ENCODE results near the gene PAXX.

Gene PAXX, protein sequence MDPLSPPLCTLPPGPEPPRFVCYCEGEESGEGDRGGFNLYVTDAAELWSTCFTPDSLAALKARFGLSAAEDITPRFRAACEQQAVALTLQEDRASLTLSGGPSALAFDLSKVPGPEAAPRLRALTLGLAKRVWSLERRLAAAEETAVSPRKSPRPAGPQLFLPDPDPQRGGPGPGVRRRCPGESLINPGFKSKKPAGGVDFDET

DNA sequence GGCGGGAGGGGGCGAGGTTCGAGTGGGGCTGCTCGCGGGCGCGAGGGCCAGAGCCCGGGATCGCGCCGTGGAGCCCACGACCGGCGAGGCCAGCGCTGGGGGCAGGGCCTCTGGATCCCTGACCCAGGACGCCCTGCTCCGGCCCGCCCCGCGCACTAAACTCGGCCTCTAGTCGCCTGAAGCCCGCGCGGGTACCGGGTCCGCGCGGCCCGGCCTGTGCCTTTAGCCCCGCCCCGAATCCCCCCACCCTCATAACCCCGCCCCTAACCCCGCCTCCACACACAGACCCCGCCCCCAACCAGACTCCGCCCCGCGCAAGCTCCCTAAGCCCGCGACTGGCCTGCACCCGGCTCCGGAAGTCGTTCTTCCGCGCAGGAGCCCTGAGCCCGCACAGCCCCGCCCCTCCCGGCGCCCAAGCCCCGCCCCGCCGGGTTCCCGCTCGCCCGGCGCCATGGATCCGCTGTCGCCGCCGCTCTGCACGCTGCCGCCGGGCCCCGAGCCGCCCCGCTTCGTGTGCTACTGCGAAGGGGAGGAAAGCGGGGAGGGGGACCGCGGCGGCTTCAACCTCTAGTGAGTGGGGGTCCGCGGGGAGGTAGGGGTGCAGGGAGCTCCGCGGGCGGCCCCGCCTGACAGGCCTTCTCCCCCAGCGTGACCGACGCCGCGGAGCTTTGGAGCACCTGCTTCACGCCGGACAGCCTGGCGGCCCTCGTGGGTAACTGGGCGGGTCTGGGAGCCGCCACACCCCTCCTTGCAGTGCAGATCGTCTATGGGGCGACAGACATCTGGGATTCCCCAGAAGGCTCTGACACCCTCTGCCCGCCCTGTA, at the start of gene PAXX:
Gene PAXX (plus strand): TSS at position 430 of the 826 bp plus-strand sequence. CDS start 22 bp downstream, at position 452.
- DNase-seq (ENCODE audit: low read depth in 2 of 2) = peak; percentile 94 to 95

DNA sequence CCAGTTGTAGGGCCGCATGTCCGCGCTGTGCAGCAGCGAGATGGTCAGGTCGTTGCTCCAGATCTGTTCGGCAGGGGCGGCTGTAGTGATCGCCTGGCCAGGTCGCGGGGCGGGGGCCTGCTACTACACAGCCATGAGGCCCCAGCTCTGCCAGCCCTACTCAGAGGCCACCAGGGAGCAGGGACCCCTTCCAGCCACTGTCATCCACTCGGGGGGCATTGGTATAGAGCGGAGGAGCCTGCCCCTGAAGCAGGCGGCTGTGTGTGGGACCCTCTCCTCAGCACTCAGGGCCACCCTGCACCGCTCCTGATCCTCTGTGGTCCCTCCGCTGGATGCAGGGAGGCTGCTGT, 49.4 kb upstream of the PAXX start:
- DNase-seq (ENCODE audit: low read depth in 2 of 2) = no peak

DNA sequence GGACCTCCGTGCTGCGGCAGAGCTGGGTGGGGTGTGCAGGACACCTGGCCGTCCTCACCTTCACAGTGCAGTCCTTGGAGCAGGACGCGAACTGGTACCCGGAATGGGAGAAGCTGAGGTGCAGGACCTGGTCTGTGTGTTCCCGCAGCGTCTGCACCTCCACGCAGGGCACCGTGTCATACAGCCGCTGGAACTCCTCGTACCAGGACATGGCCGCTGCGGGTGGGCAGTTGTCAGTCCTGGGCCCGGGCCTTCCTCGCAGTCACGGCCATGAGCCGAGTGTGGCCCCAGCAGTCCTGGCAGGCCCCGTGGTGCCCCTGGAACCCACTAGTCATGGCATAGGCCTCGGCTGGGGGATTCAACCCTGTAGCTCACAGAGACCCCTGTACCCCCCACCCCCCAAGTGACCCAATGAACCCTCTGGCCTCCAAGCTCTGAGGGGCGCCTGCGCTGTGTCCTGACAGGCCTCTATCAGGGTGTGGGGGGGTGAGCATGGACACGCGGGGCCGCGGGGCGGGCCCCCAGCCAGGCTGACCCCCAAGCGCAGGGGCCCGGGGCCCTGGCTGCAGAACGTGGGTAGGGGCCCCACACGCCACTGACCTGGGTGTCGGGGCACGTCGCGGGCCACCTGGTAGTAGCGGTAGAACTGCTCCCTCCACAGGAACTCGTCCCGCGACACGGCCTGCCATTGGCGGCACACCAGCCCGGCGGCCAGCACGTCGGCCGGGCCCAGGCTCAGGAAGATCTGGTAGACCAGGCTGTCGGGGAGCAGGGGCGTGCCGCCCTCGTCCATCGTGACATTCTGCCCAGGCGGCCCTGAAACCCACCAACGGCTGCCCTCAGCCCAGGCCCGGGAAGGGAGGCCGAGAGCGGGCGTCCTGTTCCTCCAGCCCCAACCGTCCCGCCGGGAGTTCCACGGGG, 48.7 kb upstream of the PAXX start:
- DNase-seq (ENCODE audit: low read depth in 2 of 2) = no peak

DNA sequence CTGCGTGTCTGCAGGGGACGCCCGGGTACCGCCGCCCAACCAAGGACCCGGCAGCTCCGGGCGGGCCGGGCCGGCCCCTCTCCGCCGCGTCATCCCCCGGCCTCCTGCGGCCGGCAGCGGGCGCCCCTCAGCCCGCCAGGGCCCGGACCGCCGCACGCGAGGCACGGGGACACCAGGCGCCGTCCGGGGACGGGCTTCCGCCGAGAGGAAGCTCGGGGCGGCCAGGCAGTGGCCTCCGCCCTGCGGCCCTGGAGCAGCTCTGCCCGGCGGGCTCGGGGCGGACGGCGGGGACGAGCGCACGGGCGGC, 48.1 kb upstream of the PAXX start:
- DNase-seq (ENCODE audit: low read depth in 2 of 2) = no peak

- peak; percentile 88 to 89 for DNase-seq (ENCODE audit: low read depth in 2 of 2)
Measured at GRCh38 chr9:136944519-136945332, 47.5 kb upstream of the PAXX start, which contains the start of the genes C8G and FBXW5. Gene C8G (plus strand): TSS chr9:136945243. CDS start chr9:136945321, 78 bp downstream. Gene FBXW5 (minus strand): TSS chr9:136944738. CDS start chr9:136944083, 655 bp downstream.

DNA sequence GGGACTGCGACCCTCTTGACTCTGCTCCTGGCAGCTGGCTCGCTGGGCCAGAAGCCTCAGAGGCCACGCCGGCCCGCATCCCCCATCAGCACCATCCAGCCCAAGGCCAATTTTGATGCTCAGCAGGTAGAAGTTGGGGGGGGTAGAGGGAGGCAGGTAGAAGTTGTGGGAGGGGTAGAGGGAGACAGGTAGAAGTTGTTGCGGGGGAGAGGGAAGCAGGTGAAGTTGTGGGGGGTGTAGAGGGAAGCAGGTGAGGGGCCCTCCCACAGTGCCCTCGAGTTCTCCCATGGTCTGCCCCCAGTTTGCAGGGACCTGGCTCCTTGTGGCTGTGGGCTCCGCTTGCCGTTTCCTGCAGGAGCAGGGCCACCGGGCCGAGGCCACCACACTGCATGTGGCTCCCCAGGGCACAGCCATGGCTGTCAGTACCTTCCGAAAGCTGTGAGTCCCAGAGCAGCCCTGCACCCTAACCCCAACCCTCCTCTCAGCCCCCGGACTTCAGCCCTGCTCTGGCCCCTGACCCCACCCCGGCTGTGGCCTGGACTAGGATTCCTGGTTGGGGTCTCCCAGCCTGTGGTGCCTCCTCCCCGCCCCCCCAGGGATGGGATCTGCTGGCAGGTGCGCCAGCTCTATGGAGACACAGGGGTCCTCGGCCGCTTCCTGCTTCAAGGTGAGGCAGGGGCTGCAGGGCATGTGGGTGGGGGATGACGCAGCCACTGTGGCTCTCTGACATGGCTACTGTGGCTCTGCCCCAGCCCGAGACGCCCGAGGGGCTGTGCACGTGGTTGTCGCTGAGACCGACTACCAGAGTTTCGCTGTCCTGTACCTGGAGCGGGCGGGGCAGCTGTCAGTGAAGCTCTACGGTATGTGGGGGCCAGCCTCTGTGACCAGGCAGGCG, 46.6 kb upstream of the PAXX start:
- no peak for DNase-seq (ENCODE audit: low read depth in 2 of 2)

- no peak for DNase-seq (ENCODE audit: low read depth in 2 of 2)
Measured at GRCh38 chr9:136946228-136947027, 45.8 kb upstream of the PAXX start.

DNA sequence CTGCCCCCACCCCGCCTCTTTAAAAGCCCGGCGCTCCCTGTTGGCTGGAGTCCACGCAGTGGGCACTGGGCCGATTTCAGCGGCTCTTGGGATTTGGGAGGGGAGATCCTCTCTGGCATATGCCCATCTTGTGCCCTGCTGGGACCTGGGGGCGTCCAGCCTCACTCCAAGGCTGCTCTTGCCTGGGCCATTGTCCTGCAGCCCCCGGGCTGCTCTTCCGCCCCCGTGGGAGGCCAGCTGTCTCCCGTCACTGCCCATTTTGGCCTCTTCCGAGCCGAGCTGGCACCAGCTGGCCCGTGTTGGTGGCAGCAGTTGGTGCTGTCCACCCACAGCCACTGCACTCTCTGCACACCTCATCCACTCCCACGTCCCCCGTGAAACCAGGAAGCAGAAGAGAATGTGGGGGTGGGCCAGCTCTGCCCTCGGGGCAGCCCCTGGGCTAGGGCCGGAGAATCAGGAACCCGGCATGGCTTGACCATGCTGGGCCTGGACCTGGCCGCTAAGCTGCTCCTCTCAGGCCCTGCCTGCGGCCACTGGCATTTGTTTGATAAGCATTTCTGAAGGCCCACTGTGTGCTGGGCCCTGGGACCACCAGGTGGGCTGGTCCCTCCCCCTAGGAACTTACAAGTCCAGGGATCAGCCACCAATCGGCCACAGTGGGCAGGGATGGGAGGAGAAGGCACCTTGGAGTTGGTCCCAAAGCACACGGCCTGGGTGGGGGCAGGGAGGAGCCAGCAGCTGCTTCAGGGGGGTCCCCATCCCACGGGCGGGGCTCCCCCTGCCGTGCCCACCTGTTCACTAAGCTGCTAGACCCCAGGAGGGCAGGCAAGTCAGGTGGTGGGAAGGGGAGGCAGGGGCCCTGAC, 45.0 kb upstream of the PAXX start:
- no peak for DNase-seq (ENCODE audit: low read depth in 2 of 2)

GRCh38 chr9:136947955-136948510, 44.2 kb upstream of the PAXX start:
- DNase-seq (ENCODE audit: low read depth in 2 of 2) = no peak

GRCh38 chr9:136949239-136949816, 42.9 kb upstream of the PAXX start:
- DNase-seq (ENCODE audit: low read depth in 2 of 2) = no peak

- peak; percentile 94 to 95 for DNase-seq (ENCODE audit: low read depth in 2 of 2)
Measured at GRCh38 chr9:136949817-136950655, 42.2 kb upstream of the PAXX start.

GRCh38 chr9:136950656-136951276, 41.5 kb upstream of the PAXX start:
- no peak for DNase-seq (ENCODE audit: low read depth in 2 of 2)

DNA sequence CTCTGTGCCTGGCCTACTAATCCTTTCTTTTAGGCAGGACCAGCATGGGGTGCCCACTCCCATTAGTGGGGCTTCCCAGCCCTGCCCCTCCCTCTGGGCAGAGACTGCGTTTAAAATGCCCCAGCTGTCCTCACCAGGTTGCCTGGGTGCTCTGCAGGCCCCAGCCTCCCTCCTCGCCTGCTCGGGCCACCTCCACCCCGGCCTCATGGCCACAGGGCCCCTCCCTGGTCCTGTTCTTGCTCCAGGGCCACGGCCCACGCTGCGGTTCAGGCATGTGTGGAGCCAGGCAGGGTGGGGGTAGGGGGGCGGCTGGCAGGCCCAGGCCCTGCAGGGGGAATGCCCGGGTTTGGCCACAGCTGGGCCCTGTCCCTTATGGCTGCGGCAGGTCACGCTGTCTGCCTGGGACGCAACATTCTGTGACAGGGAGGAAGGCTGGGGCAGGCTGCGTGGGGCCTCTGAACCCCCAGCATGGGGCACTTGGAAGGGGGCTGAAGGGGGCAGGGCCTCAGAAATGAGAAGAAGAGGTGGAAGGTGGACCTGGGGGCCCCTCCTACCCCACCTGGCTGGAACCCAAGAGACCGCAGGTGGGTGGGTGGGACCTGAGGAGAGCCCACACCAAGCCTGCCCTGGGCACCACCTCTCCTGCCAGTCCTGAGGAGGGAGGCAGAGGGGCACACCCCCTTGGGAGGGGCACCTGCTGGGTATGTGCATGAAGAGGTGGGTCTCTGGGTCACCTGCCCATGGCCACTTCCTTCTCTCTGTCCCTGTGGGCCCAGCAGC, 40.5 kb upstream of the PAXX start, which contains the start of gene LCN12:
Gene LCN12 (plus strand): TSS at position 733 of the 780 bp plus-strand sequence. CDS start 55 bp downstream, outside the sequence.
- DNase-seq (ENCODE audit: low read depth in 2 of 2) = no peak

DNA sequence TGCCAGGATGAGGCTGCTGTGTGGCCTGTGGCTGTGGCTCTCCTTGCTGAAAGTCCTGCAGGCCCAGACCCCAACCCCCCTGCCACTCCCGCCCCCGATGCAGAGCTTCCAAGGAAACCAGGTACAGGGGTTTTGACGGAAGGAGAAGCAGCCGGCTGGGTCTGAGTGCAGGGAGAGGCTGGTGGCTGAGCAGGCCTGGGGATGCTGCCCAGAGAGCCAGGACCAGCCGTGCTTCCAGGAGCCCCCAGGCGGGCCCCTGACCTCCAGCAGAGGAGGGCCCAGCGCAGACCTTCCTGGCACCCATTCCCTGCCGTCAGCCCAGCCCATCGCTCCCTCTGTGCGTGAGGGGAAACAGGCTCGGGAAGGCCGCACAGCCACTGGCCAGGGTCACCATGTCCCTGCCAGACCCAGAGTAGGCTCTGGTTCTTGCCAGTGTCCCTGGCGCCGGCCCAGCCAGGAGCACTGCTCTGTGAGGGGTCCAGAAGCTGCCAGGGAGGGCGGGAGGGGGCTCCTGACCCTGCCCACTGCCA, 39.8 kb upstream of the PAXX start:
- DNase-seq (ENCODE audit: low read depth in 2 of 2) = no peak

Data from activated CD4-positive, alpha-beta T cell treated with anti-CD3 and anti-CD28 coated beads for 24 hours (primary cell).